Head of caudate nucleus (tissue), 42 donors: ENCODE results near the gene ABL1.
"Not testable (repeated sequence)": the region's sequence is repeated elsewhere in the genome, so short reads cannot be mapped to it uniquely, and the experiment has no call there.

Source experiments
- DNase-seq, 42 donors: peaks; one replicate each; pipeline versions ENCODE4 v3.0.0 to v3.0.0-alpha.2; 2020 to 2021; ENCODE audit warnings: mixed read lengths in 7 of 42
- intact Hi-C: fragments of 100-400 bp; cut with DNase I; formaldehyde crosslinking; loops from one replicate; pipeline ENCODE4 v1.15.0; 2022

Gene ABL1

DNA sequence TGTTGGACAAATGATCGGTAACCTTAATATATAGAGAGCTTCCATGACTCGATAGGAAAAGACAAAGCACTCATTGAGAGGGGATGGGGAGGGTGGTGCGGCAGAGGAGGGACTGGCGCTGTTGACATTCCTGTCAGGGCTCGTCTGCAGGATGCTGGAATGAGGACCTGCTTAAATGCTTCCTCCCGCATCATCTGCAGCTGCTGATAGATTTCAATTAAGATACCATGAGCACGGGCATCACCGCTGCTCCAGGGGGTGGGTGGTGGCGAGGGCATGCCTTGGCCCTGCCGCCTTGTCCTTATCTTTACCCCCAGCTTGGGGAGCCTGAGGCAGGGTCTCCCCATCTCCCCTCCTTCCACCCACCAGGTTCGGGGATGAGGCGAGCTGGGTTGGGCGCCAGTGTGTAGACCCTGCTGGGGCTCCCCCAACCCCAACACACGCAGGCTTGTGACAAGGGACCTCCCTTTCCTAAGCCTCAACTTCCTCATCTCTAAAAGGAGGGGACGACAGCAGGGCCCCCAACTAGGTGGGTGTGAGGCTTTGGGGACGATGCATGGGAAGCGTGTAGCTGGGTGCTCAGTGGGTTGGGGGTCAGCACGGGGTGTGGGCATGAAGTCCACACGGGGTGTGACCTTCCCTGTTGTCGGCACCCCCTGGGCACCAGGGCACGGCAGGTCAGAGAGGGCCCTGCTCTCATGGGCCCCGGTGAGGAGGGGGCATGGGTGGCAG, 73.3 kb downstream of the ABL1 start:
- intact Hi-C loops: no loop called here
- DNase-seq: no peak

- intact Hi-C loops: no loop called here
- DNase-seq: no peak
Observed at GRCh38 chr9:130908878-130909355, 73.9 kb downstream of the ABL1 start.

GRCh38 chr9:130910041-130910440, 75.0 kb downstream of the ABL1 start:
- DNase-seq, intact Hi-C loops: not testable (repeated sequence)

GRCh38 chr9:130910670-130911069, 75.6 kb downstream of the ABL1 start:
- DNase-seq, intact Hi-C loops: not testable (repeated sequence)

DNA sequence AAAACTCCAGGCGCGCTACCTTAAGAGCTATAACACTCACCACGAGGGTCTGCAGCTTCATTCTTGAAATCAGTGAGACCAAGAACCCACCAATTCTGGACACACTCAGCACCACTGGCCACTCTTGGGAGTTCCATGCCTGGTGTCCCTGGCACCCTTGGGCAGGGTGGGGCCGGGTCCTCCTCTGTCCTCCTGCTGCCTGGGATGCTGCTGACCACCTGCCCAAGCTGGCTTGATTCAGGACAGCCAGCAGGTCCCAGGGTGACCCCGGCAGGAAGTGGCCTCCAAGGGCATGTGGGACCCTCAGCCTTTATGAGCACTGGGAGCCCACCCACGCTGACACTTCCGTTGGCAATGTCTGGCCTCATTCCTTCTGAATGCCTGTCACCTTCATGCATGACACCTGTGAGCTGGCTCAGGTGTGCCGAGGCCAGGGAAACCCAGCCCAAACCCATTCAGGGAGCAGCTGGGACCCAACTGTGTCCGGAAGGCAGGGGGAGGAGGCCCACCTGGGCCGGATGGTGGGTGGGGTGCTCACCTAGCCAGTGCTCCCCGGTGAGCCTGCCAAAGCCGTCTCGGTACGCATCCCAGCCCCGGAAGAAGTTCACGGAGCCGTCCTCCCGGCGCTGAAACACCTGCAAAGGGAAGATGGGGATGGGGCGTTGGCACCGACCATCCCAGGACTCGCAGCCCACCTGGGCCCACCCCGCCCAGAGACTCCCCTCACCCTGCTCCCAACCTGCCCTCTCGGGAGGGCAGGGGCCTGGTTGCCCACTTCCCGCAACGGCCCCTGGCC, 76.4 kb downstream of the ABL1 start:
- intact Hi-C loops: no loop called here
- no peak for DNase-seq

DNA sequence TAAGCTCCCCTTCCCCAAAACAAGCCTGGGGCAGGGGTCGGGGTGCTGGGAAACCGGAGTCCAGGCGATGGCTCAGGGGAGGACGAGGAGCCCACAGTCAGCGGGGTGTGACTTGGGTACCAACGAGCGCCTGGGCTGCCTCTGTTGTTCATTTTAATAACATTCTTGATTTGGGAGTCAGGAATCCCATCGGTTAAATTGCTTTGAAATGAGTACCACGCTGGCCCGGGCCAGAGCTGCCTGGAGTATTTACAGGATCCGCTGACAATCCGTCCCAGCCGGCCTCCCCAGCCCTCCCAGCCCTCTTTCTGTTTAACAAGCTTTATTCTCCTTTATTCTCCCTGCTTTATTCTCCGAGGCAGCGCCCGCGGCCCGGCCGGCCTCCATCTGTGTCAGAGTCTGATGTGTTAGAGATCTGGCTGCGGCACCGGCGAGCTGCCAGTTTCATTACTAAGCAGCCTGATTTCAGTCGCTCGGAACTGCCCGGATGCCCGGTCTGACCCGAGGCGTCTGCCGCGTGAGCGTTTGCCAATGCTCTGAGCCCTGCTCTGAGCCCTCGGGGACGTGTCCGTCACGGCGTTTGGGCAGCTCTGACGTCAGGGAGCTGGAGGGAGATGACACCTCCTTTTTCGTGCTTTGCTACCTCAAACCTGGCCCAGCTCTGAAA, 78.0 kb downstream of the ABL1 start:
- DNase-seq: peak in 38 of 42 donors; percentile 21 to 78 (median 48)
- intact Hi-C loops: no loop called here

DNA sequence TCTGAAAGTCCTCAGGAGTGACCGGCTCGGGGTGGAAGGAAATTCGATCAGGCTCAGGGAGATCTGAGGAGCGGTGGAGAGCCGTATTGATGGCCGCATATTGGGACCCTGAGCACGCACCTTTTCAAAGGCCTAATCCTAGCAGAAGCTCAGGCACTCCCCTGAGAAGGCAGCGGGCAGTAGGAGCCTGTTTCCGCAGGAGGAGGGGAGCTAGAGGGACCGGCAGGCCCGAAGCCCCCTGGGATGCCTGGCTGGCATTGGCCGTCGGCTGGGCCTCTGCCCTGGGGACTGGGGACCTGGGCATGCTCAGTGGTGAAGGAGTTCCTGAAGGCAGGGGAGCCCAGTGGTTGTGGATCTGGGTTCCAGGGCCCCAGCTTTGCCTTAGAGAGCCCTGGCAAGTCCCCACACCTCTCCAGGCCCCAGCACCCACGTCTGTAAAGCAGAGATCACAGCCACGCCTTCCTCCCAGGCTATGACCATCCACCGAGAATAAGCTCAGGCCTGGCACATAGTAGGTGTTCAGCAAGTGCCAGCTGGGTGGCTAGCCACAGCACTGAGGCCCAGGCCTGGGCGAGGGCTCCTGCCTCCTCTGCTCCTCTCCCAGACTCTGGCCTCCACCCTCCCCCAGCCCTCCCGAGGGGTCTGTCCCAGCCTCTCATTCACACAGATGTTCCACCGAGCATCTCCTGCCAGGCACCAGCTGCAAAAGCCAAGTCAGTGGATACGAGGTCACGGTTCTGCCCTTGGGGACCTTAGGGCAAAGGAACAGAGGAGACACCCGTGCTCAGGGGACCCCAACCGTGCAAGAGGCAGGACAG, 78.8 kb downstream of the ABL1 start:
- intact Hi-C loops: no loop called here
- no peak for DNase-seq

GRCh38 chr9:130914417-130915095, 79.5 kb downstream of the ABL1 start:
- intact Hi-C loops: no loop called here
- DNase-seq: no peak

DNA sequence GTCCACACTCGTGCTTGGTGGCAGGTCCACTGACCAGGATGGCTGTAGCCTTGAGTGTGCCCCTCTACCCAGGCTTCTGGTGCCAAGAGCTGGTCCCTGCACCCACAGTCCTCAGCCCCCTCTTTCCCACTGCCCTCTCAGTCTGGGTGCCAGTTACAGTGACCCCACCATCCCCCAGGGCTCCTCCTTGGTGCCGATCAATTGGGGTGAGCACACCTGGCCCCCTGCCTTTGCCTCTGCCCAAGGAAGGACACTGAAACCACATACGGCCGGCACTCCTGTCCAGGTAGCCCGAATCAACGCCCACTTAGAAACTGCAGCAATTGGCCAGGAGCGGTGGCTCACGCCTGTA, 80.0 kb downstream of the ABL1 start:
- no peak for DNase-seq
- intact Hi-C loops: no loop called here

- DNase-seq: no peak
- intact Hi-C loops: no loop called here
Observed at GRCh38 chr9:130917168-130917960, 82.3 kb downstream of the ABL1 start.

- no peak for DNase-seq
- intact Hi-C loops: no loop called here
Observed at GRCh38 chr9:130918101-130918825, 83.2 kb downstream of the ABL1 start.

- DNase-seq: peak in 37 of 42 donors; percentile 17 to 81 (median 66)
- intact Hi-C loops: no loop called here
Observed at GRCh38 chr9:130918826-130919558, 83.9 kb downstream of the ABL1 start.

- DNase-seq: no peak
- intact Hi-C loops: no loop called here
Observed at GRCh38 chr9:130919559-130920145, 84.6 kb downstream of the ABL1 start.

DNA sequence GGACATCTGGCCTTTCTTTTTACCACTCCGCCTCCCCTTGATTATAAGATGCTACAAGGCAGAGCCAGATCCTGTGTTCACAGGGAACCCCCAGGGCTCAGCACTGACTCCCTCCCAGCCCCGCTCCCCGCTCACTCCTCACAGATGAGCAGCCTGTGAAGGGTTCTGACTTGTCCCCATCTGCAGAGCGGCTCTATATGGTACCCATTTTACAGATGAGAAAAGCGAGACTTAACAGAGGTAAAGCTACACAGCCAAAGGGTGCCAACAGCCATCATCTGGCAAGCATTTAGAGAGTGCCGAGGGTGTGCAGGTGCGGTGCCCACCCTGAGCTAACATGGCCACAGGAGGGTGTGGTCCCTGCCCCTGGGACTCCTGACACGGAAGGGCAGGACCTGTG, 85.2 kb downstream of the ABL1 start:
- no peak for DNase-seq
- intact Hi-C loops: no loop called here

GRCh38 chr9:130920762-130921299, 85.8 kb downstream of the ABL1 start:
- intact Hi-C loops: no loop called here

More at GRCh38 chr9:130920762-130921299, 85.8 kb downstream of the ABL1 start:
- DNase-seq: no peak
